GM19099 (cell line): ENCODE measurements around the gene LRRC26.

Source experiments
- POLR2A ChIP-seq: IDR thresholded peaks from 3 replicates; pipeline ENCODE4 v1.6.1; 2011; ENCODE audit warnings: low read depth; ENCODE audit not compliant: insufficient read length; ENCODE audit errors: extremely low read depth

LRRC26 gene

GRCh38 chr9:137180491-137180890 is 10.6 kb upstream of the LRRC26 start:
- TF ChIP-seq POLR2A = no peak

GRCh38 chr9:137179761-137180160 is 9.9 kb upstream of the LRRC26 start:
- no peak for TF ChIP-seq POLR2A

- no peak for TF ChIP-seq POLR2A
Observed at GRCh38 chr9:137178939-137179630, 9.2 kb upstream of the LRRC26 start.

GRCh38 chr9:137178201-137178938 is 8.5 kb upstream of the LRRC26 start:
- TF ChIP-seq POLR2A = no peak

GRCh38 chr9:137176302-137177182 is 6.7 kb upstream of the LRRC26 start:
- no peak for TF ChIP-seq POLR2A

- TF ChIP-seq POLR2A = no peak
Observed at GRCh38 chr9:137175345-137175961, 5.6 kb upstream of the LRRC26 start.

- no peak for TF ChIP-seq POLR2A
Observed at GRCh38 chr9:137174722-137175293, 5.0 kb upstream of the LRRC26 start.

- TF ChIP-seq POLR2A = no peak
Observed at GRCh38 chr9:137173796-137174664, 4.2 kb upstream of the LRRC26 start.

- no peak for TF ChIP-seq POLR2A
Observed at GRCh38 chr9:137172901-137173795, 3.3 kb upstream of the LRRC26 start.

- no peak for TF ChIP-seq POLR2A
Observed at GRCh38 chr9:137171149-137171900, 1.5 kb upstream of the LRRC26 start.

GRCh38 chr9:137170486-137171148 is 766 bp upstream of the LRRC26 start:
- no peak for TF ChIP-seq POLR2A

GRCh38 chr9:137168904-137169856 is 671 bp downstream of the LRRC26 start:
- TF ChIP-seq POLR2A = peak; percentile 42
